ENCODE data around the gene PLIN5.
A peak's percentile ranks its signal among the peaks of the same experiment; 100 is the strongest.
"Not testable (repeated sequence)": the region's sequence is repeated elsewhere in the genome, so short reads cannot be mapped to it uniquely, and the experiment has no call there.

The PLIN5 gene

GRCh38 chr19:4570402-4570801 lies 35.4 kb upstream of the PLIN5 start:
- TF ChIP-seq CTCF (IDR thresholded peaks at IDR 0.05; ENCODE audit: low read depth, low read length) = no peak

GRCh38 chr19:4568886-4569285 lies 33.9 kb upstream of the PLIN5 start:
- Histone ChIP-seq H3K27ac (no peak overlapping the region), H3K9me3 (ENCODE audit: severe bottlenecking) (no peaks in the 10 kb centered on the region), H3K36me3 (no peaks in the 10 kb centered on the region; the same call in 1 of the 2 replicates), H3K27me3 (ENCODE audit: insufficient read depth, low read depth, severe bottlenecking) (no peaks in the 10 kb centered on the region), H3K4me3 (ENCODE audit: low read depth, low read length) (no peak overlapping the region)
- no peak for DNase-seq
- TF ChIP-seq CTCF (IDR thresholded peaks at IDR 0.05; ENCODE audit: low read depth, low read length) = no peak

More at GRCh38 chr19:4570402-4570801, 35.4 kb upstream of the PLIN5 start:
- Histone ChIP-seq H3K9me3 (ENCODE audit: severe bottlenecking) (no peaks in the 10 kb centered on the region), H3K36me3 (no peaks in the 10 kb centered on the region; the same call in 1 of the 2 replicates), H3K27ac (no peak overlapping the region), H3K4me3 (ENCODE audit: low read depth, low read length) (no peak overlapping the region), H3K27me3 (ENCODE audit: insufficient read depth, low read depth, severe bottlenecking) (no peaks in the 10 kb centered on the region)
- no peak for DNase-seq

DNA sequence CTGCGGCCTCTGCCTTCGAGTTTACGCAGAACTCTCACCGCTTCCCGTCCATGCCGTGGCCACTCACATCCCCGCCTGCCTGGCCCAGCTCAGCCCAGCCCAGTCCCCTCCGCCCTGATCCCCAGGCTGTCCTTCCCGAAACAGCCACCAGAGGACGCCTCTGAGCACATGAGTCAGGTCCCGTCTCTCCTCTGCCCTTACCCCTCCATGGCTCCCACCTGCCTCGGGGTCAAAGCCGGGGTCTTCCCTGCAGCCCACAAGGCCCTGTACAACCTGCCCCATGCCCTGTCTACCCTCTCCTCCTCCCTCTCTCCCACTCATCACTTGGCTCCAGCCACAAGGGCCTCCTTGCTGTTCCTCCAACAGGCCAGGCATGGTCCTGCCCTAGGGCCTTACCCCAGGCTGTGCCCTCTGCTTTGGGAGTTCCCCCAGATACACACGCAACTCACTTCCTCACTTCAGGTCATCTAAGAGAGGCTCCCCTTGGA lies 32.6 kb upstream of the PLIN5 start:
- TF ChIP-seq CTCF (IDR thresholded peaks at IDR 0.05; ENCODE audit: low read depth, low read length) = peak; percentile 98
- H3K36me3 ChIP-seq = no peaks in the 10 kb centered on the region
- DNase-seq = peak; percentile 87
- no peak overlapping the region for H3K27ac ChIP-seq
- H3K27me3 ChIP-seq (ENCODE audit: insufficient read depth, low read depth, severe bottlenecking) = no peaks in the 10 kb centered on the region
- no peaks in the 10 kb centered on the region for H3K9me3 ChIP-seq (ENCODE audit: severe bottlenecking)
- no peak overlapping the region for H3K4me3 ChIP-seq (ENCODE audit: low read depth, low read length)

GRCh38 chr19:4566402-4567051 lies 31.5 kb upstream of the PLIN5 start:
- Histone ChIP-seq H3K36me3 (no peaks in the 10 kb centered on the region), H3K4me3 (ENCODE audit: low read depth, low read length) (no peak overlapping the region), H3K27me3 (ENCODE audit: insufficient read depth, low read depth, severe bottlenecking) (no peaks in the 10 kb centered on the region), H3K27ac (peak overlapping the region; percentile 50), H3K9me3 (ENCODE audit: severe bottlenecking) (no peaks in the 10 kb centered on the region)
- TF ChIP-seq CTCF (IDR thresholded peaks at IDR 0.05; ENCODE audit: low read depth, low read length) = no peak
- DNase-seq = peak; percentile 66

GRCh38 chr19:4563562-4563961 lies 28.5 kb upstream of the PLIN5 start:
- not testable (repeated sequence) for H3K27me3 ChIP-seq (ENCODE audit: insufficient read depth, low read depth, severe bottlenecking); H3K9me3 ChIP-seq (ENCODE audit: severe bottlenecking); H3K4me3 ChIP-seq (ENCODE audit: low read depth, low read length); H3K36me3 ChIP-seq; H3K27ac ChIP-seq; DNase-seq

GRCh38 chr19:4562085-4562484 lies 27.1 kb upstream of the PLIN5 start:
- DNase-seq; H3K4me3 ChIP-seq (ENCODE audit: low read depth, low read length); H3K36me3 ChIP-seq; H3K9me3 ChIP-seq (ENCODE audit: severe bottlenecking); H3K27ac ChIP-seq; H3K27me3 ChIP-seq (ENCODE audit: insufficient read depth, low read depth, severe bottlenecking): not testable (repeated sequence)

- TF ChIP-seq CTCF (IDR thresholded peaks at IDR 0.05; ENCODE audit: low read depth, low read length) = no peak
- no peak within 1 kb of the TSS for H3K27ac ChIP-seq
- H3K4me3 ChIP-seq (ENCODE audit: low read depth, low read length) = no peak within 1 kb of the TSS
Observed at GRCh38 chr19:4559569-4559968, 24.5 kb upstream of the PLIN5 start, which contains the start of gene SEMA6B. SEMA6B (minus strand) TSS chr19:4559684; CDS start chr19:4558457, 1,227 bp downstream.

More at GRCh38 chr19:4559569-4559968, 24.5 kb upstream of the PLIN5 start, which contains the start of gene SEMA6B:
- peaks cover 27% of the 10 kb centered on the region for H3K36me3 ChIP-seq
- H3K9me3 ChIP-seq (ENCODE audit: severe bottlenecking) = no peaks in the 10 kb centered on the region
- no peak for DNase-seq
- no peaks in the 10 kb centered on the region for H3K27me3 ChIP-seq (ENCODE audit: insufficient read depth, low read depth, severe bottlenecking)
